Gastrocnemius medialis (tissue), 4 donors: ENCODE results near the gene PDE4C.

ENCODE experiments used
- CTCF ChIP-seq, 5 experiments: fragments of 450-650 bp in 3 of 5; fragments of 200-600 bp in 2 of 5; sonication (generic) in 2 of 5; IDR thresholded peaks in 4 of 5; conservative IDR thresholded peaks in 1 of 5; 1 replicate in 4 of 5; 2 replicates in 1 of 5; pipeline ENCODE4 v1.5.1; 2016 to 2019; ENCODE audit warnings: antibody characterized with exemption in 5 of 5, mild to moderate bottlenecking in 3 of 5, moderate library complexity in 3 of 5
- POLR2A ChIP-seq, 2 donors: fragments of 450-650 bp; IDR thresholded peaks; one replicate each; pipeline ENCODE4 v1.6.1; 2017; ENCODE audit warnings: antibody characterized with exemption in 2 of 2, mild to moderate bottlenecking in 2 of 2, moderate library complexity in 2 of 2

- TF ChIP-seq CTCF (IDR thresholded peaks at IDR 0.05 in 4 of 5, conservative IDR thresholded peaks at IDR 0.05 in 1 of 5) = no peak
- no peak for TF ChIP-seq POLR2A (IDR thresholded peaks at IDR 0.05)
Measured at GRCh38 chr19:18262144-18262543, 35.9 kb upstream of the PDE4C start.
